Endothelial cell of umbilical vein (primary cell): ENCODE measurements around the gene COPS7B. TPM values are rescaled to one million over a fixed set of nuclear protein-coding genes. Genes with fewer than 3 reads are reported as not detected.
A peak's percentile ranks its signal among the peaks of the same experiment; 100 is the strongest.

Experiments
- BruUV-seq: library from RNA; stranded (reverse); fragments of 400-500 nt; replicated peaks from 2 replicates; lab custom pipeline; 2021; lab: Mats Ljungman, UMichigan
- CTCF ChIA-PET: fragments of 300-600, 350-600 bp; sonication (Branson Sonifier 250); formaldehyde crosslinking; loops from one replicate; lab custom pipeline; 2021; ENCODE audit warnings: antibody characterized with exemption, inconsistent platforms; lab: Charles Lee
- POLR2A ChIA-PET: fragments of 300-600, 350-600 bp; sonication (Branson Sonifier 250); formaldehyde crosslinking; loops from one replicate; lab custom pipeline; 2021; ENCODE audit warnings: antibody characterized with exemption, inconsistent platforms; lab: Charles Lee
- DNase-seq: peaks from one replicate; pipeline ENCODE4 v3.0.0-alpha.2; 2011; ENCODE audit warnings: low read depth, low spot score
- FAIRE-seq: peaks from 2 replicates; lab custom pipeline; 2011; peaks lifted over from hg19 to GRCh38; lab: Jason Lieb, UNC
- H2AFZ ChIP-seq: 2 replicates; pipeline ENCODE4 v1.6.0; 2012; ENCODE audit warnings: low read depth, low read length, control low read depth, inconsistent platforms
- H3K27ac ChIP-seq: 2 replicates; pipeline ENCODE4 v1.5.1; 2011; ENCODE audit warnings: low read depth, mild to moderate bottlenecking, control low read depth, low read length, moderate library complexity; ENCODE audit not compliant: insufficient read depth
- H3K27me3 ChIP-seq, 2 experiments: 2 replicates each; pipeline versions ENCODE4 v1.6.0 to v1.6.1; 2011; ENCODE audit warnings: low read length in 2 of 2, mixed read lengths in 1 of 2; ENCODE audit not compliant: control insufficient read depth in 2 of 2, insufficient read depth in 2 of 2
- H3K36me3 ChIP-seq, 2 experiments: 2 replicates in 1 of 2; 3 replicates in 1 of 2; pipeline ENCODE4 v1.5.1; 2011; ENCODE audit warnings: low read length in 2 of 2, mild to moderate bottlenecking in 1 of 2, moderate library complexity in 1 of 2; ENCODE audit not compliant: control insufficient read depth in 2 of 2, insufficient read depth in 2 of 2; ENCODE audit errors: extremely low read depth in 1 of 2
- H3K4me1 ChIP-seq: 3 replicates; pipeline ENCODE4 v1.5.1; 2011; ENCODE audit warnings: mild to moderate bottlenecking, low read length; ENCODE audit not compliant: control insufficient read depth, insufficient read depth; ENCODE audit errors: extremely low read depth
- H3K4me2 ChIP-seq: 2 replicates; pipeline ENCODE4 v1.6.1; 2011; ENCODE audit warnings: low read length, control low read depth, mixed read lengths; ENCODE audit not compliant: insufficient read depth
- H3K4me3 ChIP-seq, 3 experiments: fragments of 200-600 bp in 1 of 3; sonication (generic), shearing (Covaris generic) in 1 of 3; replicated peaks in 1 of 3; 2 replicates each; pipeline ENCODE4 v1.5.1; 2011 to 2016; ENCODE audit warnings: control low read depth in 3 of 3, low read length in 3 of 3, mild to moderate bottlenecking in 2 of 3, inconsistent platforms in 1 of 3, low read depth in 1 of 3, moderate library complexity in 1 of 3; ENCODE audit not compliant: insufficient read depth in 1 of 3
- H3K79me2 ChIP-seq: 2 replicates; pipeline ENCODE4 v1.6.0; 2012; ENCODE audit warnings: low read length, inconsistent platforms; ENCODE audit not compliant: control insufficient read depth, insufficient read depth
- H3K9ac ChIP-seq: replicated peaks from 2 replicates; pipeline ENCODE3; 2011; ENCODE audit warnings: low read length, control low read depth; ENCODE audit not compliant: insufficient read depth; ENCODE audit errors: extremely low read depth
- H3K9me1 ChIP-seq: replicated peaks from 3 replicates; pipeline ENCODE4 v1.6.0; 2011; ENCODE audit warnings: mild to moderate bottlenecking, low read length; ENCODE audit not compliant: control insufficient read depth, insufficient read depth; ENCODE audit errors: extremely low read depth
- H3K9me3 ChIP-seq: replicated peaks from 2 replicates; pipeline ENCODE4 v1.5.1; 2012; ENCODE audit warnings: low read length, inconsistent platforms; ENCODE audit not compliant: control insufficient read depth, insufficient read depth
- H4K20me1 ChIP-seq: replicated peaks from 2 replicates; pipeline ENCODE3; 2011; ENCODE audit warnings: mild to moderate bottlenecking, low read length; ENCODE audit not compliant: control insufficient read depth, insufficient read depth; ENCODE audit errors: extremely low read depth
- FOS ChIP-seq: IDR thresholded peaks from 2 replicates; pipeline ENCODE4 v1.6.1; 2011; ENCODE audit warnings: mild to moderate bottlenecking, low read length, moderate library complexity, borderline replicate concordance; ENCODE audit not compliant: insufficient read depth
- JUN ChIP-seq: IDR thresholded peaks from 2 replicates; pipeline ENCODE4 v1.6.1; 2011; ENCODE audit warnings: borderline replicate concordance, low read depth; ENCODE audit not compliant: insufficient read length, insufficient read depth
- dilution Hi-C: fragments of 300-500 bp; cut with MboI; formaldehyde crosslinking; loops from one replicate; pipeline ENCODE4 v1.15.0; 2019; ENCODE audit warnings: low sequenced_read_pairs; ENCODE audit not compliant: extremely low pct_ligation_motif_present
- intact Hi-C: fragments of 100-400 bp; cut with micrococcal nuclease; formaldehyde crosslinking; loops from one replicate; pipeline ENCODE4 v1.10.0; 2022
- polyA plus RNA-seq, 4 experiments: library from polyadenylated mRNA; depleted of rRNA in 3 of 4; stranded (reverse) in 3 of 4; unstranded in 1 of 4; fragments of >200 nt; gene quantifications; 2 replicates each; pipeline versions ENCODE4 v1.2.1 to v1.2.3, GENCODE V29; 2011 to 2012; ENCODE audit warnings: missing spikeins in 1 of 4
- total RNA-seq: library from RNA; stranded (reverse); gene quantifications from 2 replicates; pipeline ENCODE4 v1.2.3, GENCODE V29; 2021
- TF ChIP-seq, protein P1 (sequence below), 2 donors: IDR thresholded peaks; 1 replicate in 1 of 2; 2 replicates in 1 of 2; pipeline ENCODE4 v1.5.1; 2011; ENCODE audit warnings: low read length in 2 of 2, mild to moderate bottlenecking in 2 of 2, moderate library complexity in 2 of 2, control low read depth in 1 of 2, inconsistent platforms in 1 of 2, low read depth in 1 of 2; ENCODE audit not compliant: insufficient read depth in 1 of 2; ENCODE audit errors: extremely low read depth in 1 of 2

COPS7B gene
- total and polyA plus RNA-seq, 2 donors (not counting 3 experiments of a cell fraction or from before 2014, with no cell fraction given) = 50.3 to 59.2 TPM

DNA sequence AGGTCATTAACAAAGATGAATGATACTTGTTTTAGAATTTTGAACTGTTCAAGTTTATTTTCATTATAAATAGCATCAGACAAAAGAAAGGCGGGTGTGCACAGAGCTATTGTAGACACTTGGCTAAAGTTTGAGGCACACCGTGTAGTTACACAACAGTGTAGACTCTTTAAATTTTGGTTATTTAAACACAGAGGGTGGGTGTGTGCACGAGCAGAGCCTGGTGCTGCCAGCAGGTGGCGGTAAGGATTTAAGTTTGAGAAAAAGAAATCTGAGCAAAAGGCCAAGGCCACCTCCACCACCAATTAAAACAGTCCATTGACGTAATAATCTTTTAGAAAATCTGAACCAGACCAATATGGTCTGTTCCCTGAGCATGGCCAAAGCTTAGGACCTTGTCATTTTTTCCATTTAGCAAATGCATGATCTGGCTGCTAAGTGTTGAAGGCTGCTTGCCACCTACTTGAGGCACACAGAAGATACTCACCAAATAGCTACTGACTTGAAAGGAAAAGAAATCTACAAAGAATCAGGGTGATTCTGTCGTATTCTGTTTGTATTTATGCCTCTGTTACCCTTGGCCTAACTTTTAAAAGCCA, 14.3 kb downstream of the COPS7B start:
- DNase-seq = peak; percentile 51
- peak; percentile 71 for FAIRE-seq

More for the DNA sequence above, 14.3 kb downstream of the COPS7B start:
- CTCF ChIA-PET = interaction anchor here (1.5 to 2.6 kb wide), 2 partner anchors 10 to 15 kb away, joined by 4 to 11 read pairs; partner anchors contain the start of gene COPS7B
- dilution Hi-C loops = no loop called here
- no peaks in the 10 kb centered on the region for H4K20me1 ChIP-seq
- no peak overlapping the region for H2AFZ ChIP-seq
- H3K36me3 ChIP-seq = peaks cover 17 to 18% of the 10 kb centered on the region in 2 experiments
- no peak overlapping the region for H3K9ac ChIP-seq
- no peak overlapping the region for H3K27ac ChIP-seq
- H3K4me3 ChIP-seq = no peak overlapping the region
- no TSS peak for BruUV-seq
- no peak overlapping the region for H3K4me2 ChIP-seq
- no peaks in the 10 kb centered on the region for H3K4me1 ChIP-seq
- H3K9me3 ChIP-seq = no peaks in the 10 kb centered on the region
- intact Hi-C loops = loop anchor here (1.0 kb wide), 1 partner anchor 100 kb away; no protein-coding TSS in a partner anchor
- H3K79me2 ChIP-seq = peaks cover 2% of the 10 kb centered on the region
- TF ChIP-seq, protein P1, sequence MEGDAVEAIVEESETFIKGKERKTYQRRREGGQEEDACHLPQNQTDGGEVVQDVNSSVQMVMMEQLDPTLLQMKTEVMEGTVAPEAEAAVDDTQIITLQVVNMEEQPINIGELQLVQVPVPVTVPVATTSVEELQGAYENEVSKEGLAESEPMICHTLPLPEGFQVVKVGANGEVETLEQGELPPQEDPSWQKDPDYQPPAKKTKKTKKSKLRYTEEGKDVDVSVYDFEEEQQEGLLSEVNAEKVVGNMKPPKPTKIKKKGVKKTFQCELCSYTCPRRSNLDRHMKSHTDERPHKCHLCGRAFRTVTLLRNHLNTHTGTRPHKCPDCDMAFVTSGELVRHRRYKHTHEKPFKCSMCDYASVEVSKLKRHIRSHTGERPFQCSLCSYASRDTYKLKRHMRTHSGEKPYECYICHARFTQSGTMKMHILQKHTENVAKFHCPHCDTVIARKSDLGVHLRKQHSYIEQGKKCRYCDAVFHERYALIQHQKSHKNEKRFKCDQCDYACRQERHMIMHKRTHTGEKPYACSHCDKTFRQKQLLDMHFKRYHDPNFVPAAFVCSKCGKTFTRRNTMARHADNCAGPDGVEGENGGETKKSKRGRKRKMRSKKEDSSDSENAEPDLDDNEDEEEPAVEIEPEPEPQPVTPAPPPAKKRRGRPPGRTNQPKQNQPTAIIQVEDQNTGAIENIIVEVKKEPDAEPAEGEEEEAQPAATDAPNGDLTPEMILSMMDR (IDR thresholded peaks at IDR 0.05; ENCODE audit: extremely low read depth in 1 of 2, insufficient read depth in 1 of 2, low read depth in 1 of 2, low read length in 2 of 2) = peak; percentile 68 to 83
- no peak for TF ChIP-seq JUN
- TF ChIP-seq FOS = no peak
- POLR2A ChIA-PET = no interaction called here
- no peaks in the 10 kb centered on the region for H3K9me1 ChIP-seq
- no peaks in the 10 kb centered on the region for H3K27me3 ChIP-seq
